HUDEP-2 (cell line): ENCODE measurements around the gene CCDC141.
"Not testable (repeated sequence)": the region's sequence is repeated elsewhere in the genome, so short reads cannot be mapped to it uniquely, and the experiment has no call there.

Experiments
- DNase-seq, 76 experiments: peaks; one replicate each; lab custom pipeline; 2025; ENCODE audit not compliant: unreplicated experiment in 76 of 76; lab: John Stamatoyannopoulos, UW

The CCDC141 gene

DNA sequence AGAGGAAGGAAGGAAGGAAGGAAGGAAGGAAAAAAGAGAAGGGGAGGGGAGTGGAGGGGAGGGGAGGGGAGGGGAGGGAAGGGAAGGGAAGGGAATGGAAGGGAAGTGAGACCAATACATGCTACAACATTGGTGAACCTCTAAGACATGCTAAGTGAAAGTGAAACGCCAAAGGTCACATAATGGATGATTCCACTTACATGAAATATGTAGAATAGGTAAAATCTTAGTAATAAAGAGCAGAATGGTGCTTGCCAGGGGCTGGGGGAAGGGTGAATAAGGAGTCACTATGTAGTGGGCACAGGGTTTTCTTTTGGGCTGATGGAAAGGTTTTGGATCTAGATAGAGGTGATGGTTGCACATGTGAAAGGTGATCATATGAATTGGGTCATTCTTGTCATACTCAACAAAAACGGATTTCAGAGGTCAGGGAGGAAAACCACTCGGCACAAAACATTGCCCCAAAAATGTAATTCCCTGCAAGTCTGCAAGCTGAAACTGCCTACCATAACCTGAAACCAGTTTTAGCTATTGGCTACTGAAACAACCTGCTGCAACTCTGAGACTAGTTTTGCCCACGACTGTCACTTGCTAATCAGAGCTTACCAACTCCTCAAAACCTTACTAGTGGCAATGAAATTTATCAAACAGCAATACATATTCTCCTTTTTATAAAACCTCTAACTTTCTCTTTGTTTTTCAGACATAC lies 59.2 kb downstream of the CCDC141 start:
- no peak for DNase-seq

DNA sequence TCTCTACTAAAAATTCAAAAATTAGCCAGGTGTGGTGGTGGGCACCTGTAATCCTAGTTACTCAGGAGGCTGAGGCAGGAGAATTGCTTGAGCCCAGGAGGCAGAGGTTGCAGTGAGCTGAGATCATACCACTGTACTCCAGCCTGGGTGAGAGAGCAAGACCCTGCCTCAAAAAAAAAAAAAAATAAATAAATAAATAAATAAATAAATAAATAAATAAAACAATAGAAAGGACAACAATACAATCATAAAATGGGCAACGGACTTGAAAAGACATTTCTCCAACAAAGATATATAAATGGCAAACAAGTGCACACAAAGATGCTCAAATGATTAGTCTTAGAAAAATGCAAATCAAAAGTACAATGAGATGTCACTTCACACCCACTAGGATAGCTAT lies 60.5 kb downstream of the CCDC141 start:
- DNase-seq = not testable (repeated sequence)

DNA sequence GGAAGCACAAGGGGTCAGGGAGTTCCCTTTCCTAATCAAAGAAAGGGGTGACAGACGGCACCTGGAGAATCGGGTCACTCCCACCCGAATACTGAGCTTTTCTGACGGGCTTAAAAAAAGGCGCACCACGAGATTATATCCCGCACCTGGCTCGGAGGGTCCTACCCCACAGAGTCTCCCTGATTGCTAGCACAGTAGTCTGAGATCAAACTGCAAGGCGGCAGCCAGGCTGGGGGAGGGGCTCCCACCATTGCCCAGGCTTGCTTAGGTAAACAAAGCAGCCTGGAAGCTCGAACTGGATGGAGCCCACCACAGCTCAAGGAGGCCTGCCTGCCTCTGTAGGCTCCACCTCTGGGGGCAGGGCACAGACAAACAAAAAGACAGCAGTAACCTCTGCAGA lies 67.3 kb downstream of the CCDC141 start:
- DNase-seq = not testable (repeated sequence)

DNA sequence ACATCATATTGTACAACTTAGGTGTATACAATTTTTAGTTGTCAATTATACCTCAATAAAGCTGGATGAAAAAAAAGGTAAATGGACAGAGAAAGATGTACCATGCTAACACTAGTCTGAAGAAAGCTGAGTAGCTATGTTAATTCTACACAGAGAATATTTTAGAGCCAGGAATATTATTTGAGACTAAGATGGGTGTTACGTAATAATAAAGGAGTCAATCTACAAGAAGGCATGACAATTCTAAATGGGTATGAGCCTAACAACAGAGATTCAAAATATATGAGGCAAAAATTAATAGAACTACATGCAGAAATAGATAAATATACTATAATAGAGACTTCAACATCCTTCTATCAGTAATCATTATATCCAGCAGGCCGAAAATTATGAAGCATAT lies 69.1 kb downstream of the CCDC141 start:
- no peak for DNase-seq

DNA sequence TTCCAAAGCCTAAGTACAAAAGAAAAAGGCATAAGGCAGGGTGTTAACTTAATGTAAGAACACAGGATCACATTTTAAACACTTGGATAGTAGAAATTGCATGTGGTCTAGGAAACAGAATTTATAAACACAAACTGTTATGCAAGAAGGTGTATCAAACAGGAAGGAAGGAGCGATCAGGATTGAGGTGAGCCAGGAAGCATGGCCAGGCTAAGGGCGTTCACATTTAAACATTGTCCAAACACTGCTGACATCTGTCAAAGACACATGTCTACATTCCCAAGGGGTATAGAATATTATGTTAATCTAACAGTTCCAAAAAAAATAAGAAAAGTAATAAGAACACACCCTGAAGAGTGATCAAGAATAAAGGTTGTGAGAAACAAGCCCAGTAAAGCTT lies 71.3 kb downstream of the CCDC141 start:
- no peak for DNase-seq

DNA sequence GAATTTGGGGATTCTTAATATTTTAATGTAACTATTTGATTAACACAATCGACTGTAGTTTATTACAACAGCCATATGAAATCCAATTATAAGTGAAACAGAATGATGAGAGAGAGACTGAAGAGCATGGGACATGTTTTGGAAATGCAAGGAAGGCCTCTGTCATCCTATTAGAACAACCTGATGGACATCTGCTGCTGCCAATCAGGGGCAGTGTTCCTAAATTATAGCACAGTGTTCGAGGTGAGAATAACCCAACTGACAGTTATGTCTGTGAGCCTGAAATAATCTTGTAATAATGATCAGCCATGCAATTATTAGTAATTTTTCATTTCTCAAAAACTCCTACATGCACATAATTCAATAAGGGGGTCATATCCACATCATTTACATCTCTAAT lies 73.6 kb downstream of the CCDC141 start:
- no peak for DNase-seq

DNA sequence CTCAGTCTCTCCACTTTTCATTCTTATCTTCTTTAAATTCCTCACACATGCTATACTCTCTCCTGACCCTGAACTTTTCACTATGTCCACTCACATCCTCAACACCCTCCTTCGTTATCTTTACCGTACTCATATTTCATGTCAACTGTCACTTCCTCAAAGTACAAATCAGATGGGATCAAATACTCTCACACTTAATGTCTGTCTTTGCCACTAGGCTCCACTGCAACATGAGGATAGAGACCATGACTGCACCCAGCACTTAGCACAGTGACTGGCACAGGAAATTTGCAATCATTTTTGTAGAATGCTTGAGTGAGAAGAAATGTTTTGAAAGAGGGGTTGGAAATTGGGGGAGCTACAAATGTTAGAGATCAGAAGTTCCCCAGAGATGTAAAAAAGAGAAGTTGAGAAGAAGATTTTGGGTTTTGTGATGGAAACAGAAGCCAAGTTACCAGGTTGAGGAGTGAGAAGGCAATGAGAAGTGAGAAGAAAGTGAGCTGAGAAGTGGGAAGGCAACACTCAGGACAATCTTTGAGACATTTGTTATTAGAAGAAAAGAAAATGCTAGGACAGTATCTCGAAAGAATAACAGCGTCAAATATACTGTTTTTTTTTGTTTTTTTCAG lies 87.0 kb downstream of the CCDC141 start:
- DNase-seq = no peak

DNA sequence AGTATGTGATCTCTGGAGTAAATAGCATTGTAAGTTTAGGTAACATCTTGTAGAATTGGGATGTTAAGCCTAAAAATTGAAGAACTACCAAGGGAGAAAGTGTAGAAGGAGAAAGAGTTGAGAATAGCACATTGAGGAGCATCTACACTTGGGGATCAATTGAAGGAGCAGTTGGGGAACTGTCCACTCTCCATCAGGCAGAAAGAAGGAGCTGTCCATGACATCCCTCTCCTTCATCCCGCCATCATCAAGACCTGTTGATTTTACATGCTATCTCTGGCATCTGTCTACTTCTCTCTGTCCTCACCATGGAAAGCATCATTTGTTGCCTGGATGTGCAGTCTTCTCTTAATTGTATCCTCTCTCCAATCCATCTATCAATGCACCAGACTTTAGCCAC lies 87.8 kb downstream of the CCDC141 start:
- no peak for DNase-seq

DNA sequence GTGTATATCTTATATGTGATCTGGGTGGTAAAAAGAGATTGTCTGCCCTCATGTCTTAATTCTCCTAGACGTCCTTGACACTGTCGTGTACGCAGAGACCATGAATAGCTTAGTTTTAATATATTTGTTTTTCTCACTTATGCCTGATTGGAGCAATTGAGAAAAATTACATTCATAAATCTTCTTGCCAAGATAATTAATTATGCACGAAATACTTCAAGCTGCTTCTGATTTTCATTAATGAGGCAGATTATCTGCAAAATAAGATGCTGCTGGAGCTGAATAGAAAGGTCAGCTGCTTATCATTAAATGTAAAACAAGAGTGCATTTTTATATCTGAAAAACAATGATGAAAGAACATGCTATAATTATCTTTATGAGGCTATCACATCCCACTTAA lies 95.9 kb downstream of the CCDC141 start:
- DNase-seq = no peak

DNA sequence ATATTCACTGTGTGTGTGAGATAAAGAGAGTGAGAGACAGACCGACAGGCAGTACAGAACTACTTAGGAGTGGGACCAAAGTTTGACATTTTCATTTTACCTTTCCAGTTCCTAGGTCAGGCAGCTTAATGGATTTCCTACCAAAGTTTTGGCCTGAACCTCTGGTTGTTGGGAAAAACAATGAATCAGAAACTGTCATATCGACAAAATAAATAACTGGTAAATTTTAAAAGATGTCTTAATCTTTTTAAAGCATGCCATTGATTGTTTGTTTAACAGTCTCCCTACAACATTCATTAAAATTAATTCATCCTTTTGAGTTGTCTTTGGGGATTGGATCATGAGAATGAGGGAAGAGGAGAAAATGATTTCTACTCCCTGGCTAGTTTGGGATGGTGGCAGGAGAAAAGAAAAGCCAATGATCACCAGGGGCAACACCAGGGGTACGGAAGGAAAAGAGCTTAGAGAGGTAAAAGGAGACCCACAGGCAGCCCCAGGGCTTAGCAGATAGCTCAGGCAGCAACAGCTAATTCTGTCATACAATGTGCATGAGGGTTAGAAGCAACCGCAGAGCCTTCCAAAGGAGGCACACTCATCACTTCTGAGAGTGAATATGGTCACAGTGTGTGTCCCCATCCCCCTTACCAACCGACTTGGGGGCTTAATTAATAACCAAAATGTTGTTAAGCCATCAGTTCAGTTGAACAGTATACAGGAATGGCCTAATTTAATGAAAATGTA lies 98.5 kb downstream of the CCDC141 start:
- no peak for DNase-seq

DNA sequence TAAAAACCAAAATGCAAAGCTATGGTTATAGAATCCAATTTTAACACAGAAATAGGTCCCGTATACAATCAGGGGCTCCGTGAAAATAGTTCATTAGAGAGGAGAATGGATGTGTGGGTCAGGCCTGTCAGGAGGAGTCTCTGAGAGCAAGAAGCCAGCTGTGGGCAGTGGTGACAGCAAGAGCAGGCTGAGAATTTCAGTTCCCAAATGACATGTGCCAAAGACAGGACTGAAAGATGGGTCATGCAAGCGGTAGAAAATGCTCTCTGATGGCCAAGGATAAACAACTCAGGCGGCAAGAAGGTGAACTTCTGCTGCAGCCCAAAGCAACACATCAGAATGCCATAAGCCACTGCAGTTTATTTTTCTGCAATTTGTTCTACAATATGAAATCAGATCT lies 100.4 kb downstream of the CCDC141 start:
- no peak for DNase-seq

DNA sequence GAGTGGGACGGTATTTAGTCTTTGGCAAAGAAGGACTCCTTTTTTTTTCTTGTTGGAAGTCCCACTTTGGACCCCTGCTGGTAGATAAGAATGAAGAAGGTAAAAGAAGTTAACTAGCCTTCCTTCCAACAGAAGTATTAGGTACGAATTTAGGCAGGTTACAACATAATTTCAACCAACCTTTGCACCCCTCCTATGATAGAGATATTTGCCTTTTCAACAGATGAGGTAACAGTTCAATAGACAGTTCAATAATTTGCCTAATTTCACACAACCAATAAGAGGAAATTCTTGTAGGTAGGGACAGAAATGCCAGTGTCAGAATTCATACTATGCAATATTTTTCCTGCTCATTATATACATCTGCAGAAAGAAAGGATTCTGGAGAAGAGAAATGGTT lies 100.8 kb downstream of the CCDC141 start:
- DNase-seq = no peak

DNA sequence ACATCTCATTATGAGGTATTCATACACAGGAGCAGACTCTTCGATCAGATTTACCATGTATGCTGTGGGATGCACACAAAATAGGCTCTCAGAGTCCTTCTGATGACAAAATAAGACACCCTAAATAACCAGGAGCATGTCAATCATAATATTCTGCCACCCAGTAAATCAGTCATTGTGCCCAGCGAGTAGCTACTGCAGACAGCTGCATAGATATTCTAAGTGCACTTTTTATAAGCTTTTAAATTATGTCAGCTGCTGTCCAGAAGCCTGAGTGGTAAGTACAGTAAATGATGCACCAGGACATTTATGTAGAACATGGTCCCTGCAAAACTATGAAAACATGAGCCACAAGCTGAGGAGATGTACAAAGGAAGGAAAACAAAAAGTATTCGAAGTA lies 102.9 kb downstream of the CCDC141 start:
- no peak for DNase-seq

DNA sequence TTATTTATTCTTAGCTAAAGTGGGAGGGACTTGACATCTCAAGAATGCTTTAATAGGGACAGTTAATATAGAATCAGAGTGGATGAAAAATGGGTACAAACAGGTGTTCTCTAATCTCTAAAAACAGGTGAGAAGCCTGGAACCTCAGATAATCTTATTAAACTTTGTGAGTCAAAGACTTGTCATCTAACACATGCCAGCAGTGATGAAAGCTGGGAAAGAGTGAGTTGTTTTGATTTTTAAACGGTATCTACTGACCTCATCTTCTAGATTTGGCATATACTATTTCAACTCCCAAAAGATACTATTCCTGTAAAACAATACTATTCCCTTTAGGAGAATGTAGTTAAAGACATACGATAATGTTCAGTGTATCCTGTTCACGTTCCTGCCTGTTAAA lies 103.4 kb downstream of the CCDC141 start:
- no peak for DNase-seq

DNA sequence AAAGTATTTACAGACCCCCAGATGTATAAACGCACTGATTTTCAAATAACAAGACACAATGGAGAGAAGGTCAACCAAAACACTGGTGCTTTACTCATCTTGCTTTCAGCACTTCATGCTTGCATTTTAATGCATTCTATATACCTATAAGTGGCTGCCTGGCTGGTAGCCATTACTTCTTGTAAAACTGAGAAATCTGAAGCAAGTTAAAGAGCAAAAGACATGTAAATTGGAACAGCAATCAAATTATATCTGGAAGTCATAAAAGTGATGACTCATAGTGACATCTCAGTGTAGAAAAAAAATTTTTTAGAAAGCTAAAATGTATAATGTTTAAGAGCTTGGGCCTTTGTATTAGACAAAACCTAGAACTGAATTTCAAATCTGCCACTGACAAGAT lies 106.2 kb downstream of the CCDC141 start:
- no peak for DNase-seq

DNA sequence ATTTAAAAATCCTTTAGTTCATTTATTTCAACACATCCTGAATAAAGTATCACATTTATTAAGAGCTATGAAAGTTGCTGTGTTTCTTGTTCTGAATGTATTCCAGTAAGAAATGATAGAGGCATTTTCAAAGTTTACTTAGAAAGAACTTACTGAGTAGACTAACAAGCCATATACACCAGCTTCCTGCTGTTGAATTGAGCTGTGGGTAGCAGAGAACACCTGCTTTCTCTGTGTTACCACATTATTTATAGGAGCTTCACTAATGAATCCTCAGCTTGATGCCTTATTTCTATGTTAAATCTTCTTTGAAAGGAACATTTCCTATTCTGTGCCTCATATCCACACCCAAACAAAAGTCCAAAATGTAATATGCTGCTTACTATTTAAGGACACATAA lies 115.4 kb downstream of the CCDC141 start:
- DNase-seq = no peak

DNA sequence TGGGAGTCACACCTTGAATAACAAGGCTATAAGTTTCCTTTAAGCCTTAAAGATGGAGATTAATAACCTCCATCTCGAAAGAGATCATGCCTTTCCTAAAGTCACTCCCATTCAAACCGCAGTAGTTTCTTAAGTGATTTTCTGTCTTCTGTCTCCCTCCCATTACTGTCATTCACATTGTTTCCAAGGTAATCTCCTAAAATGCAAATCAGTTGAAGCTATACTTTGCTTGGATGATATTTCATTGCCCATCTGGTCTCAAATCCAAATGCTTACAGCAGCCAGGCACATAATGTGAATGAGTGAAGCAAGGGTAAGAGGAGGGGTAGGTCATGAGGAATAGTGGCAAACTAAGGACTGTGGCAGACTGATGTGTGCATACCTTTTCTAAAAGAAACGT lies 116.4 kb downstream of the CCDC141 start:
- DNase-seq = no peak

DNA sequence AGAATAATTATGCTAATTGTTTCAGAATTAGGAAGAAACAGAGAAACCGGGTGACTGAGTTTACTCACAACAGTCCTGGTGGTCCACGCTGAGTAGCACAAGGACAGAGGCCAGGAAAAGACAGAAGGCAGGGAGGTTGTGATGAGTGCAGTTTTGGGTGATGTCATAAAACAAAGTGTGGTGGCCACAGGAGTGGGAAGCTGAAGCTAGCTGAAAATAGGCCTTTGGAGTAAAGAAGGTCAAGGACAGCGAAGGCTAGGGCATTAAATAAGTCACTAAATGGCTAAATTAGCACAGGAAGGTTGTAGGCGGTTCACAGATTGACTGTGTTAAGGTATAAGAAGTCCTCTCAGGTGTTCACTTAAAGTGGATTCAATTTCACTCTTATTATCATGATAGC lies 121.9 kb downstream of the CCDC141 start:
- DNase-seq = no peak

DNA sequence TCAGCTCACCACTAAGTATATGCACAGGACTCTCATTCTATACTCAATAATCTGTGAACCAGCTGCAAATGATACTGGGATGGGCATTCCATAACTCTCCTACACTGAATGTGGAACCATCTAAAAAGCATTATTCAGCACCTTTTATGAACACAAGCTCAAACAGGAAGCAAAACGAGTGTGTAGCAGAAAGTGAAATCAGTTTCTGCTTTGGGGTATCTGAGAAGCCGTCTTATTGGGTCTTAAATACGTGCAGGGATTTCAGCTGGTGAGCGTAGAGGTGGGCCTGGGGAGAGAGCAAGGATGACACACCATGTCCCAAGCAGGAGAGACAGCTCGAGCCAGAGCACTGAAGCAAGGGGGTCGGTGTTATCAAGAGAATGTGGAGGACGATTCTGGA lies 122.8 kb downstream of the CCDC141 start:
- no peak for DNase-seq

DNA sequence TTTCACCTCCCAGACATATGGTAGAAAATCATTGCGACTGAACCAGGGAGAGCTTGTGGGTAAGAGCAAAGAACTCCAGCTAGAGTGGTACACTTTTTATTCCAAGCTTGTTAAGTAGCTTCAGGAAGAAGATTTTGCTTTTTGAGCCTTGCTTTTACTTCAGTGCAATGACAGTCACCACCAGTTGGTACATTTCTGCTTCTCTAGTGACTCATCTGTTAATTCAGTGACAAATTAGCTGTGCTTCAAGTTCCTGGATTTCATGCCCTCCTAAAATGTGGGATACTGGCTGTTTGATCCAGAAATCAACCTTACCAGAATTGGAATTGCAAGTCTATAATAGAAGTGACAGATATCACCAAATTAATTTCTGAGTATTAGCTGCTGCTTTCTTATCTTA lies 125.1 kb downstream of the CCDC141 start:
- DNase-seq = no peak

DNA sequence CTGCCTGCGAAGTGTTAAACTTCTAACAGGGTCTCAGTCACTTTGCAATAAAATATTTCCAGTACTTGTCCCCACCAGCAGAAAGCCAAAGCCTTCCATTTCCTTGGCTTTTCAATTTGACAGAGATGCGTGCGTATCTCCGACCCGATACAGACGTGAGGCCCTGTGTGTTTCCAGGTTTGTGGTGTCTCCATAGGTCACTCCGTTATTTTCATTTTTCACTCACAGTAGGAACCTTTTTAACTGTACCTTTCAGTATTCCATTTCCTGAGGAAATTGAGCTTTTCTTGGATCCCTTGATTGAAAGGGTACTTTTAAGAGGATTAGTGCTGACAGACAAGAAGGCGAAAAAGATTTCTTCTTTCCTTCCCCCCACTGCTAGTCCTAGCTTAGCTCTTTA lies 126.4 kb downstream of the CCDC141 start:
- DNase-seq = no peak

DNA sequence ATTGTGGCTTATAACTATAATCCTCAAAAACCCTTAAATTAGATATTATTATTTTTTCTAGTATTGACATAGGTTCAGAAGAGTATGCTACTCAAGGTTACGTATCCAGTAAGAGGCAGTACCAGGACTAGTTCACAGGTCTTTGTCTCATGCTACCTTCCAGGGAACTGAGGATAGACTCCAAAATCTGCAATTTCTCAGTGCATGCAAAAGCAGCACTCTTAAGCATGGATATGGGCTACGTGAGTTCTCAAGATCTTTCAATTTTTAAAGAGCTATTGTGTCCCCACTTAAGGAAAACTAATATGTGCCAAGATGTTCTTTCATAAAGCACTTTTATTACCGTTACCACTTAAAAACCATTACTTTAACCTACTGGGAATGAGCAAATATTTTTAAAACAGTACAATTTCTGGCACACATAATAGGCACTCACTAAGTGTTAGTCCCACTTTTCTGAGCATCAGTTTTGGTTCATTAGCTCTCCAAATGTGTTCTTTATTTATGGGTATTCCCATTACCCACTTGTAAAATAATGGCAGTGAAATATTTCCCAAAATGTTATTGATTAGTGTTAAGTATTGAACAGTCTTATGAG lies 128.9 kb downstream of the CCDC141 start:
- DNase-seq = no peak
